Measurements from ENCODE around the gene LRBA. TPM values are rescaled to one million over a fixed set of nuclear protein-coding genes. Genes with fewer than 3 reads are reported as not detected.
A peak's percentile ranks its signal among the peaks of the same experiment; 100 is the strongest.

The LRBA gene
- total RNA-seq, 1 donor from 2014 or later = 103 TPM

- no peaks in the 10 kb centered on the region for H3K36me3 ChIP-seq (ENCODE audit: control insufficient read depth, insufficient read depth, low read length)
- no peaks in the 10 kb centered on the region for H3K27me3 ChIP-seq (ENCODE audit: control insufficient read depth, insufficient read depth, low read length)
- no peak for FAIRE-seq
- H3K4me3 ChIP-seq (ENCODE audit: low read depth, low read length) = no peak overlapping the region
- DNase-seq (ENCODE audit: low read depth) = peak; percentile 55
- no peak for TF ChIP-seq CTCF (IDR thresholded peaks at IDR 0.05; ENCODE audit: insufficient read depth, low read length, severe bottlenecking)
These were observed 196.4 kb downstream of the LRBA start for GRCh38 chr4:150818661-150819060.

- Histone ChIP-seq H3K4me3 (ENCODE audit: low read depth, low read length) (no peak overlapping the region), H3K27me3 (ENCODE audit: control insufficient read depth, insufficient read depth, low read length) (no peaks in the 10 kb centered on the region), H3K36me3 (ENCODE audit: control insufficient read depth, insufficient read depth, low read length) (no peaks in the 10 kb centered on the region)
- DNase-seq (ENCODE audit: low read depth) (no peak), FAIRE-seq (no peak)
- no peak for TF ChIP-seq CTCF (IDR thresholded peaks at IDR 0.05; ENCODE audit: insufficient read depth, low read length, severe bottlenecking)
These were observed 197.1 kb downstream of the LRBA start for GRCh38 chr4:150817804-150818528.

GRCh38 chr4:150817017-150817416, 198.1 kb downstream of the LRBA start:
- DNase-seq (ENCODE audit: low read depth) (no peak), FAIRE-seq (no peak)
- H3K27me3 ChIP-seq (ENCODE audit: control insufficient read depth, insufficient read depth, low read length) = no peaks in the 10 kb centered on the region
- no peak overlapping the region for H3K4me3 ChIP-seq (ENCODE audit: low read depth, low read length)
- H3K36me3 ChIP-seq (ENCODE audit: control insufficient read depth, insufficient read depth, low read length) = no peaks in the 10 kb centered on the region
- no peak for TF ChIP-seq CTCF (IDR thresholded peaks at IDR 0.05; ENCODE audit: insufficient read depth, low read length, severe bottlenecking)

GRCh38 chr4:150816491-150816890, 198.6 kb downstream of the LRBA start:
- Histone ChIP-seq H3K4me3 (ENCODE audit: low read depth, low read length) (no peak overlapping the region), H3K36me3 (ENCODE audit: control insufficient read depth, insufficient read depth, low read length) (no peaks in the 10 kb centered on the region), H3K27me3 (ENCODE audit: control insufficient read depth, insufficient read depth, low read length) (no peaks in the 10 kb centered on the region)
- DNase-seq (ENCODE audit: low read depth) (no peak), FAIRE-seq (no peak)
- no peak for TF ChIP-seq CTCF (IDR thresholded peaks at IDR 0.05; ENCODE audit: insufficient read depth, low read length, severe bottlenecking)

GRCh38 chr4:150814873-150815272, 200.2 kb downstream of the LRBA start:
- Histone ChIP-seq H3K27me3 (ENCODE audit: control insufficient read depth, insufficient read depth, low read length) (no peaks in the 10 kb centered on the region), H3K36me3 (ENCODE audit: control insufficient read depth, insufficient read depth, low read length) (no peaks in the 10 kb centered on the region), H3K4me3 (ENCODE audit: low read depth, low read length) (no peak overlapping the region)
- TF ChIP-seq CTCF (IDR thresholded peaks at IDR 0.05; ENCODE audit: insufficient read depth, low read length, severe bottlenecking) = no peak
- FAIRE-seq = no peak
- DNase-seq (ENCODE audit: low read depth) = no peak

All from bronchial epithelial cell (primary cell).